HG03280 (cell line): ENCODE measurements around the gene CXorf49.
"Not testable (repeated sequence)": the region's sequence is repeated elsewhere in the genome, so short reads cannot be mapped to it uniquely, and the experiment has no call there.

Experiments
- ATAC-seq: cut with Tn5 transposase; IDR thresholded peaks from one replicate; pipeline ENCODE4 v1.9.1; 2021; ENCODE audit warnings: mild to moderate bottlenecking, moderate library complexity; ENCODE audit not compliant: unreplicated experiment

The CXorf49 gene

DNA sequence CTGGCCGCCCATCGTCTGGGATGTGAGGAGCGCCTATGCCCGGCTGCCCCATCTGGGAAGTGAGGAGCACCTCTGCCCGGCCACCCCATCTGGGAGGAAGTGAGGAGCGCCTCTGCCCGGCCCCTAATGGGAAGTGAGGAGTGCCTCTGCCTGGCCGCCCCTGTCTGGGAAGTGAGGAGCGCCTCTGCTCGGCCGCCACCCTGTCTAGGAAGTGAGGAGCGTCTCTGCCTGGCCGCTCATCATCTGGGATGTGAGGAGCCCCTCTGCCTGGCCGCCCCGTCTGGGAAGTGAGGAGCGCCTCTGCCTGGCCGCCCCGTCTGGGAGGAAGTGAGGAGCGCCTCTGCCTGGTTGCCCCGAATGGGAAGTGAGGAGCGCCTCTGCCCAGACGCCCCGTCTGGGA, 42.4 kb downstream of the CXorf49 start:
- not testable (repeated sequence) for ATAC-seq

DNA sequence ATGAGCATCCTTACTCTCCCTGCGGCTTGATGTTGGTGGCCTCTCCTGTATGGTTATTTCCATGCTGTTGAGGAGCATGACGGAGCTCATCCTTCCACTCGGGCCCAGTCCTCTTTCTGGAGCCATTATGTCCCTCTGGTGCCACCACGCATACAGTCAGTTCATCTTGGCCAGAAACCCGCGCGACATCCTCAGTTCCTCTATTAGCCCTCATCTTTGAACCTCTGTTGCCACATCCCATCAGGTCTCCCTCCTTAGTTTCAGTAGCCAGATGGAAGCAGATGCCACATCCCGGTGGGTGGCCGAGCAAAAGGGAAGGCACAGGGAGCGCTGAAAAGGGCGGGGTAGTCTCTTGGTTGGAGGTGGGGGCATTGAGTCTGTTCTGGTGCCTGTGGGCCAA, 46.1 kb downstream of the CXorf49 start:
- no peak for ATAC-seq

DNA sequence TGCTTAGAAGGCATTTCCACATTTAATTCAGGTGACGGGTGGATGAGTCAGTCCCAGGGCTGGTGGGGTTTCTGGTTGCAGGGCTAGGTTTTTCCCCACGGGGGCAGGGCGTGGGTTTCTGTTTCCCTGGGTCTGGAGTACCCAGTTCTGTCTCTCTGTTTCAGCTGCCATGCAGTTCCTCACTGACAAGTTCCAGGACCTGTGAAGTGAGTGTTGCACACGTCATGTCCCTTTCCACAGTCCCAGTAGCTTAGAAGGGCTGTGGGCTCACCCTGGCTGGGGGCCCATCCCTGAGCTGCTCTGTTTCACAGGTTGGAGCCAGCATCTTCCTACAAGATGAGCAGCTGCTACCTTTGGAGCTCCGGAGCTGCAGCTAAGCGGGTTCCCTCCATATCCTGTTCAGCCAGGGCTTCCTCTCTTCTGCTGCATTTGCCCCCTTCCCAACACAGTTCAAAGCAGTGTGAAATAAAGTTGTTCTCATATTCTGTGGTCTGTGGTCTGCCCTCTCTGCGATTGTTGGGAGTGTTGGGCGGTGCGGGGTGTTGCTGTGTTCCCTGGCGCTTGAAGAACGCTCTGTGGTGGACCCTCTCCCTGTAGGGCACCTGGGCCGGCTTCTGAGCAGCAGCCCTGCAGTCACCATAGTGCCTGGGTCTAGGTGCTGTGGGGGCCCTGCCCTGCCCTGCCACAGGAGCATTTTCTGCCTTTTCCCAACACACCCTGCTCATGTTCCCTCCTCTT, 46.9 kb downstream of the CXorf49 start:
- no peak for ATAC-seq

DNA sequence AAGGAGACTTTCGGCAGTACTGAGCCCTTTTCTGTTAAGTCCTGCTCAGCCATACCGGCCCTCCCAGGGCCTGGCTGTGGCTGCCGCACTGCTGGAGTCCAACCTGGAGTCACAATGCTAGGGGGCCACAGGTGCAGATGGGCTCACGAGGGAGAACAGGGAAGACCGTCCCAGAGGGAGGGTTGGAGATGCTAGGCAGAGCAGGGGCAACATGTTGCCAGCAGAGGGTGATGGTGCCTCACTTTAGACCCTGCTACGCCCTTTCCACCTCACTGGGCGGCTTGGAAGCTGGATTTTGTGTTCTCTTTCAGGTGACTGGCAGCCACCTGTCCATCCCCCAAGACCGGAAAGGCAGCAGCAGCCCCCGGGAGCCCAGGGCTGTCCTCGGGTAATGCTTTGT, 48.1 kb downstream of the CXorf49 start:
- not testable (repeated sequence) for ATAC-seq

DNA sequence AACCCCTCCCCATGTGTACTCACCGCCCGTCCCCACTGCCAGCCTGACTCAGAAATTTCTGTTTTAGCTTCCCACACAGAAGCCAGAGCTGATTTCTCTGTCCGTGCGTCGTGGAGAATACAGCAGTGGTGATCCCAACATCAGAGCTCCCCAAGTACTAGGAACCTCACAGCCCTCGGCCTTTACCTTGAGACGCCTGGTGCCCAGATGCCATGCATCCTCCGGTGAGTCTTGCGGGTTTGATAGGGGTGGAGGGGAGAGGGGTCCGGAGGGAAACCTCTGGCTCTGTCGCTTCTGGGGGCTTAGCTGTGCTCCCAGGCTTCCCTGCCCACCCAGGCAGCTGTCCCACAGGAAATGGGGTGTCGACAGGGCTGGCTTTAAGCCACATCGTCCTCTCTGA, 48.6 kb downstream of the CXorf49 start:
- ATAC-seq = no peak

DNA sequence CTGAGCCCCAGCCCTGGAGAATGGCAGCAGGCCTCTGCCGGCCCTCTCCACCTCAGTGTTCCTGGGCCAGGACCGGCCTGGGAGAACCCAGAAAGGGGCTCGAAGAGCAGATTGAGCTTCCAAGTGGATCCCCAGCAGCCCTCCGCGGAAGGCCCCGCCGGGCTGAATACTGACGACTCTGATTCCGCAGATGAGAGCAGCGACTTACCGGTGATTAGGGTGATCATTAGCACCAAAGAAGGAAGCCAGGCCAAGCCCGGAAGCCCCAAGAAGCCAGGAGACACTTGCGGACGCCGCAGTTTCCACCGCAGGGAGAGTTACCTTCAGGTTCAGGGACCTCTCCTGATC, 49.9 kb downstream of the CXorf49 start:
- ATAC-seq = no peak

DNA sequence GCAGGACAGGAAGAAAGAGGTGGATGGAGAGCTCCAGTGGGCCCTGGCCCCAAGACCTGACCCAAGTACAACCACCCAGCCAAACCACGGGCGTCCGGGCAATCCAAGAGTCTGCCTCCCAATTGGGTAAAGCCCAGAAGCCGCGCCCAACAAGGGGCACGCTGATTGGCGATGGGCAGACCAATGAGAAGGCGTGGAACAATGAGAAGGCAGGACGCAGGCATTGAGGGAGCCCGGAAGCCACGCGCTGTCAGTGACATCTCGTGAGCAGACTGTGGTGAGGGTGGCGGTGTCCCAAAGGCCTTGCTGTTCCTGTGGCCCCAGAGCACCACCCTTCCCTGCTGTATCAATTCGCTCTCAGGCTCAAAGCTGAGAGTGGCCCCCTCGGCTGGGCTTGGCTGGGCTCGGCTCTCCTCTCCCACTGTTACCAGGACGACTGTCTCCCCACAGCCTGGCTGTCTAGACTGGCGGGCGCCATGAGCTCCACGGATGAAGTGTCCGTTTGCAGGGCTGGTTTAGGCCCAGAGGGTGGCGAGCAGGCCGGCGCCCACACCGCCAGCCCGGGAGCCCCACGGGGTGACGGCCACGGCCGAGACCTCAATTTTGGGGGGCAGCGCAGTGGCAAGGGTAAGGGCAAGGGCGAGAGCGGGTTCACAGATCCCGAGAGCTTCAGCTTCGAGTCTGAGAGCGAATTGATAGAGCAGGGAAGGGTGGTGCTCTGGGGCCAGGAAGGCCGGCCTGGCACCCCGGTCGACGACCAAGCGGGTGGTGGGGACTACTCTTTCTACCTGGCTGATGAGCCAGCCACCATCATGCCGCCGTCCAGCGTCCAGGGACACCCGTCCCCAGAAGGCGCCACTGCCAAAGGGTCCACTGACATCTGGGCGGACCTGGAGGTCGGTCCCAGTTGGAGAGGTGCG, 50.5 kb downstream of the CXorf49 start, which contains the start of gene LOC101059915:
TSS of gene LOC101059915 (plus strand) at position 219 of the 920 bp plus-strand sequence.
- no peak for ATAC-seq

DNA sequence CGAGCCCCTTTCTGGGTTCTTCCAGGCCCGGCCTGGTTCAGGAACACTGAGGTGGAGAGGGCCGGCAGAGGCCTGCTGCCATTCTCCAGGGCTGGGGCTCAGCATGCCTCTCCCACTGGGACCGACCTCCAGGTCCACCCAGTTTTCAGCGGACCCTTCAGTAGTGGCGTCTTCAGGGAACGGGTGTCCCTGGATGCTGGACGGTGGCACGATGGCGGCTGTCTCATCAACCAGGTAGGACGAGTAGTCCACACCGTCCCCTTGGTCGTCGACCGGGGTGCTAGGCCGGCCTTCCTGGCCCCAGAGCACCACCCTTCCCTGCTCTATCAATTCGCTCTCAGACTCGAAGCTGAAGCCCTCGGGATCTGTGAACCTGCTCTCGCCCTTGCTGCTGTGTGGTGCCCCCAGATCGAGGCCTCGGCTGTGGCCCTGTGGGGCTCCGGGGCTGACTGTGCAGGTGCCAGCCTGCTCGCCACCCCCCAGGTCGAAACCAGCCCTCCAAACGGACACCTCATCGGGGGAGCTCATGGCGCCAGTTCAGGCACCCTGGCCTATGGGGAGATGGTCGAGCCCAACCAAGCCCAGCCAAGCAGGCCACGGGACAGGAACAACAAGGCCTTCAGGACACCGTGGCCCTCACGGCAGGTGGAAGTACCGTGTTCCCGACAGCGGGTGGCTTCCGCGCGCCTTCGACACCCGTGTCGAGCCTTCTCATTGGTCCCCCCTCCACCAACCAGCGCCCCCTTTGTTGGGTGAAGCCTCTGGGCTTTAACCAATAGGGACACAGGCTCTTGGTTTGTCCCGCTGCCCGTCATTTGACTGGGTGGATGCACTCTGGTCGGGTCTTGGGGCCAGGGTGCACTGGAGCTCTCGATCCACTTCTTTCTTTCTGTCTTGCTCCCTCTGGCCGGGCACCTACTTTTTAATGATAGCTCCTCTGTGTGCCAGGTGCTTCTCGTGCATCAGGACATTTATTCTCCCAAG, 51.6 kb downstream of the CXorf49 start:
- no peak for ATAC-seq

DNA sequence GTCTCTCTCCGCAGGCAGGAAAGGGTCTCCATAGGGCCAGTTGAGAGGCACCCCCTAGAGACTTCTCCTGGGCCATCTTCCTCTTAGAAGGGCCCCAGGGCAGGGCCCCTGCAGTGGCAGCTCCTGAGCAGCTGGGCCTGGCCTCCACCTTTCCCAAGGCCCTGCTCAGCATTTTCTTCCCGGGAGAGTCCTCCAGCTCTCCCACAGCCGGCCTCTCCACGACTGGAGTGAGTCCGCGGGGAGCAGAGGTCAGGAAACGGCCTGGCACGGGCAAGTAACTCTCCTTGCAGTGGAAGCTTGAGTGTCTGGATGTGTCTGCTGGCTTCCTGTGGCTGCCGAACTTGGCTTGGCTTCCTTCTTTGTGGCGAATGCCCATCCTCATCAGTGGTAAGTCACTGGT, 52.3 kb downstream of the CXorf49 start:
- ATAC-seq = no peak

DNA sequence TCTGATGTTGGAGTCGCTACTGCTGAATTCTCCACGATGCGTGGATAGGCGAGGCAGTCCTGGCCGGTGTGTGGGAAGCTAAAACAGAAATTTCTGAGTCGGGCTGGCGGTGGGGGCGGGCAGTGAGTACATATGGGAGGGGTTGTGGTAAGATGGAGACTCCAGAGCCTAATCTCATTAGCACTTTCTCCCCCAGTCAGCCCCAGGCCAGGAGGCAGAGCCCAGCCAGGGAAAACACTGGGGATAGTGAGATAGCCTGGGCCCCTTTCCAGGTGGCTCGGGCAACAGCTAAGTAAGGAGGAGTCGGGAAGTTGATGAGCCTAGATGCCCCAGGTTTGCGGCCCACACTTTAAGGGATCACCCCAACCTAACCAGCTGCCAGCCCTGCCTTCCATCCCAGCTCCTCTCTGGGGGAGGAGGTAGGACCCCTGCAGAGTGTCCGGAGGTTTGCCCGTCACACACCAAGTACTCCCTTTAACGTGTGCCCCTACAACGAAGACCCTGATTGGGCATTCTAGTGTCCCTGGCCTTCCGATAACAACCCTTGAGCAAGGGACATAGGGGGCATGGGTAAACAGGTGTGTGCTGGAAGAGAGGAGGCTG, 53.1 kb downstream of the CXorf49 start:
- no peak for ATAC-seq
